ENCODE measurements around the gene OAS2.

Gene OAS2

DNA sequence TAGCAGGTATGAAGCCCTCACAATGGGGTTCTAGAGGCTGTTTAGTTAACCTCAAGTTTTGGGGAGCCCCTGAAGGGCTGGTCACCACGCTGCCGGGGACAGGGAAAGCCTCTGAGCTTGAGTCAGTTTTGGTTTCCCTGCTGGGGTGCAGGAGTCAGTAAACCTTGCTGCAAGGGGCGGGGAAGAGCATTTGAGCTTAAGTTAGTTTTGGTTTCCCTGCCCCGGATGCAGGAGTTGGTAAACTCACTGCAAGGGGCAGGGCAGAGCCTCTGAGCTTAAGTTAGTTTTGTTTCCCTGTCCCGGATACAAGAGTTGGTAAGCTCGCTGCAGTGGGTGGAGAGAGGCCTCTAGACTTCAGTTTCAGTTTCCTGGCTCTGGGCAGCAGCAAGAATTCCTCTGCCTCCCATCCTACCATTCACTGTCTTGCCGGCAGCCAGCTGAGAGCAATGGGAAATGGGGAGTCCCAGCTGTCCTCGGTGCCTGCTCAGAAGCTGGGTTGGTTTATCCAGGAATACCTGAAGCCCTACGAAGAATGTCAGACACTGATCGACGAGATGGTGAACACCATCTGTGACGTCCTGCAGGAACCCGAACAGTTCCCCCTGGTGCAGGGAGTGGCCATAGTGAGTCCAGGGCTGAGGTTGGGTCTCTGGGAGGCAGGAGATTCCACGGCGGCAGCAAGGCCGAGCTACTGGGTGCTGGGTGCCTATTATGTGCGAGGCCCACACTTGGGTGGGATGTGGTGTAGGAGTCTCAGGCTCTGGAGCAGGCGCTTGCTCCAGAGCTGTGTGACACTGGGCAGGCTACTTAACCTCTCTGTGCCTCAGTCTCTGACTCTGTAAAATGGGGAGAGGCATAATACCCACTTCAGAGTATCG, at the start of gene OAS2:
Gene OAS2 (plus strand): TSS at position 357 of the 878 bp plus-strand sequence. CDS start 90 bp downstream, at position 447.
- peak in 1 of 2 donors; percentile 33 for DNase-seq

- DNase-seq = no peak
These were observed 49.3 kb upstream of the OAS2 start for GRCh38 chr12:112928978-112929377.

DNA sequence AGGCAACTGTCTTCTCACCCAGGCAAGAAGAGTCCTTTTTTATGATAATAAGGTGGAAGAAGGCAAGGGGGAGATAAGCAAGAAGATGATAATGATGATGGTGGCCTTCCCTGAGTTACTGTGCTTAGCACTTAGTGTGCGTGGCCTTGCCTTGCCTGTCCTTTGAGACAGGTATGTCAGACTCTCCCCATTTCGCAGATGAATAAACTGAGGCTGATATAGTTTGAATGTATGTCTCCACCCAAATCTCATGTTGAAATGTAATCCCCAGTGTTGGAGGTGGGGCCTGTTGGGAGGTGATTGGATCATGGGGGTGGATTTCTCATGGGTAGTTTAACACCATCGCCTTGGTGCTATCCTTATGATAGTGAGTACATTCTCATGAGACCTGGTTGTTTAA, 48.6 kb upstream of the OAS2 start:
- DNase-seq = no peak

GRCh38 chr12:112930350-112930749, 48.0 kb upstream of the OAS2 start:
- DNase-seq = no peak

GRCh38 chr12:112932485-112933128, 45.7 kb upstream of the OAS2 start:
- DNase-seq = no peak

- no peak for DNase-seq
These were observed 45.2 kb upstream of the OAS2 start for GRCh38 chr12:112933129-112933505.

- no peak for DNase-seq
These were observed 42.1 kb upstream of the OAS2 start for GRCh38 chr12:112936264-112936663.

DNA sequence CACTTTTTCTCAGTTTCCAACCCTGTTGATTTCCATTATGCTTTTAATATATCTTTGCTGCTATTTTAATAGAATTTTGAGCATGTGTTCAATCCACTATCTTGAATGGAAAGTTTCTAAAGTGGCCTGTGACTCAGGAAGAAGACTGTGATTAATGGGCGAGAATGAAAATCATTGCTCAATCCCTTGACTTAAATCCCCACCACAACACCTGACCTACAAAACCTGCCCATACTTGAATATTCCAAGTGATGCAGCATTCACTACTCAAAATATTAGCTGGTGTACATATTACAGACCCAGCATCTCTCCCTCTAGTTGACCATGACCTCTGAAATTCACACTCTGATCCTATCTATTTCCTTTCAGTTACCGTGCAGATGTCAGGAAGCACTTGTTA, 41.4 kb upstream of the OAS2 start:
- no peak for DNase-seq

DNA sequence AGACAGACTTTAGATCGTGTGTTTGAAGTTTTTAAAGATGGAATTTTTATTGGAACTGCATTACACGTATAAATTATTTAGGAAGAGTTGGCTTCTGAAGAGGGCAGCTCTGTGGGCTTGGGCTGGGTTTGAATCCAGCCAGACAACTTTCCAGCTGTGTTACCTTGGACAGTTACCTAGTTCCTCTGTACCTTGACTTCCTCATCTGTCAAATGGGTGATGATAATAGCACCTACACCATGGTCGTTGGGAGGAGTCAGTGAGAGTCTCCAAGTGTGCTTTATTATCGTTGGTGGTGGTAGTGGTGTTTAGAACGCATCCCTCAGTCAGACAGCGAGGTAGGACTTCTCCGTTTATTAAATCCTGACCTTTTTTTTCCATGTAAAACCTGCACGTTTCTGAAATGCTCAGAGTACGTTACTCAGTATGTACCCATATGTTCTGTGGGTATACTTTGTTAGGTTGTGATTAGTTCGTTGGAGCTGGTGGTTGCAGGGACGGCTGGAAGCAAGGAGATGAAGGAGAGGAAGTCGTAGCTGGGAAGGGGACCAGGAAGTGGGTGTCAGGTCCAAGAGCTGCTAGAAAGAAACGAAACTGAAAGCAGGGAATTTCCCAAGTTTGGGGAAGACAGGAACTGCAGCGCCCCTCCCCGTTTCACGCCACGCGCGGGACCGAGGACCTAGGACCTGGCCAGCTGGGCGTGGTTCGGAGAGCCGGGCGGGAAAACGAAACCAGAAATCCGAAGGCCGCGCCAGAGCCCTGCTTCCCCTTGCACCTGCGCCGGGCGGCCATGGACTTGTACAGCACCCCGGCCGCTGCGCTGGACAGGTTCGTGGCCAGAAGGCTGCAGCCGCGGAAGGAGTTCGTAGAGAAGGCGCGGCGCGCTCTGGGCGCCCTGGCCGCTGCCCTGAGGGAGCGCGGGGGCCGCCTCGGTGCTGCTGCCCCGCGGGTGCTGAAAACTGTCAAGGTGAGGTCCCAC, 40.3 kb upstream of the OAS2 start, which contains the start of gene OAS3:
Gene OAS3 (plus strand): TSS at position 734 of the 979 bp plus-strand sequence. CDS start 57 bp downstream, at position 791.
- DNase-seq = peak; percentile 23 to 33

DNA sequence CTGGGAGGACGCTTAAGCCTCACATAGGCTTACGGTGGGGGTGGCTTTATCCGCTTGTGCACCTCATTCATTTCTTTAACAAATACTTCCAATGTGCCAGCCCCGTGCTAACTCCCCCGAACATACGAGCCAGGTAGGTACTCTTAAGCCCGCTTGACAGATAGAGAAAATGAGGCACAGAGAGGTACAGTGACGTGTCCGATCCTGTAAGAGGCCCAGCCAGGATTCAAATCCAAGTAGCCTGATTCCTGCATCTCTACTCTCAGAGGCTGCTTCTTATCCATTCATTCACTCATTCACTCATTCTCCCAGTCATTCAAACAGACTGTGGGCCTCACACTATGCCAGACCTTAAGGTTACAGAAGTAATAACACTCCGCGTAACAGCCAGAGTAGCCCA, 39.6 kb upstream of the OAS2 start:
- no peak for DNase-seq

DNA sequence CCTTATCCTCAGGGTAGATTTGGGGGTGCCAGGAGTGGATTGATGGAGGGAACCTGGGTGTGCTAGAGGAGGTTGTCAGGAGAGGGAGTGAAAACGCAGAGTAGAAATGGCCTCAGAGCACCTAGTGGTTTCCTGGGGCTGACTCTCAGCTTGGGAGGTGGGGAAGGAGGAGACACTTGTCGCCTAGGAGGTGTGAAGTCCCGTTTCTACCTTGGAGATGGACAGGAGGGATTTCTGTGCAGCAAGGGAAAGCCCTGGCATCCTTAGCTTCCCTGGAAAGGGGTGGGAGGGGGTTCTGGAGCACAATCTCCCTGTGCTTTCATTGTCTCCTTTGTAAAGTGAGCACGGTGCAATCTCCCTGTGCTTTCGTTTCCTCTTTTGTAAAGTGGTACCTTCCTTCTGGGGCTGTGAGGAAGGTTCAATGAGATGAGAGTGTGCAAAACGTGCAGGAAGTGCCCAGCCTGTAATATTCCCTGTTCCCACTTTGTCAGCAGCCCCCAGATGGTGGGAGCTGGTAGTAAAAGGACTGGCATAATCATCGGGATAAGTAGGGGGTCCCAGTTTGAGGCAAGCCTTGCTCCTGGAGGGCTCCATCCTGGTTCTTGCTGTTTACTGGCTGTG, 38.4 kb upstream of the OAS2 start:
- DNase-seq = no peak

GRCh38 chr12:112941528-112942335, 36.6 kb upstream of the OAS2 start:
- DNase-seq = no peak

- DNase-seq = no peak
These were observed 35.7 kb upstream of the OAS2 start for GRCh38 chr12:112942572-112942971.

GRCh38 chr12:112944024-112944690, 34.2 kb upstream of the OAS2 start:
- no peak for DNase-seq

- no peak for DNase-seq
These were observed 32.8 kb upstream of the OAS2 start for GRCh38 chr12:112945515-112945914.

DNA sequence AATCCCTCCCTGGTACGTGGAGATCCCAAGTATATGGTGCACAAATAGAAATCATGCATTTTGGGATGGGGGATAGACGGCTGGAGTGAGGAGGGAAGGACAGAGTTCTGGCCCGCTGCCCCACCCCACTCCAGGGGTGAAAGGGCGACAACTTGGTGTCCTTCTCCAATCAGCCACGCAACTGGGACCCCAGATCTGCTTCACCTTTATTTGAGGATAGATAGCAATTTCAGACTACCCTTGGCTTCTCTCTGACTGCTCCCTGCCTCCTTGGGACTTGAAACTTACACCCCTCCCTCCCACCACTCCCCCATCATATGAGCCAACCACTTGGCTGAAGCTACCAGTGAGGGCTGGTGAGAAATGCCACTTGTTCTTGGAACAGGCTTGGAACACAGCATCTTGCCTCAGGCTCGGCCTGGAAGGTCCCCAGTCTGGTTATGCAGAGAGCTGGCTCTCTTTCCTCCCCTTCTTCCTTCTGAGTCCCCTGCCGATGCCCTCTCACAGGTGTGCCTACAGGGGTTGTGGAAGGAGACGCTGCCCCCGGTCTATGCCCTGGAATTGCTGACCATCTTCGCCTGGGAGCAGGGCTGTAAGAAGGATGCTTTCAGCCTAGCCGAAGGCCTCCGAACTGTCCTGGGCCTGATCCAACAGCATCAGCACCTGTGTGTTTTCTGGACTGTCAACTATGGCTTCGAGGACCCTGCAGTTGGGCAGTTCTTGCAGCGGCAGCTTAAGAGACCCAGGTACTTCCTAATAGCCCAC, 31.9 kb upstream of the OAS2 start:
- DNase-seq = no peak

GRCh38 chr12:112947314-112947713, 31.0 kb upstream of the OAS2 start:
- no peak for DNase-seq

DNA sequence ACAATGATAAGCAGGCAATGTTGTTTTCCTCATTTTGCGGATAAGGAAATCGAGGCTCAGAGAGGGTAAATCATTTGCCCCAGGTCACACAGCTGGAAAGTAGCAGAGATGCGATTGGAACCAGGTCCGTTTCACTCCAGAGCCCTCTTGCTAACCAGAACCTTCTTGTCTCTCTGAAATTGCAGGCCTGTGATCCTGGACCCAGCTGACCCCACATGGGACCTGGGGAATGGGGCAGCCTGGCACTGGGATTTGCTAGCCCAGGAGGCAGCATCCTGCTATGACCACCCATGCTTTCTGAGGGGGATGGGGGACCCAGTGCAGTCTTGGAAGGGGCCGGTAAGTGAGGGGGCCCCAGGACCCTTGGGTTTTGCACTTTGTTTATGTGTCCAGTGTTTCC, 30.6 kb upstream of the OAS2 start:
- DNase-seq = no peak

DNA sequence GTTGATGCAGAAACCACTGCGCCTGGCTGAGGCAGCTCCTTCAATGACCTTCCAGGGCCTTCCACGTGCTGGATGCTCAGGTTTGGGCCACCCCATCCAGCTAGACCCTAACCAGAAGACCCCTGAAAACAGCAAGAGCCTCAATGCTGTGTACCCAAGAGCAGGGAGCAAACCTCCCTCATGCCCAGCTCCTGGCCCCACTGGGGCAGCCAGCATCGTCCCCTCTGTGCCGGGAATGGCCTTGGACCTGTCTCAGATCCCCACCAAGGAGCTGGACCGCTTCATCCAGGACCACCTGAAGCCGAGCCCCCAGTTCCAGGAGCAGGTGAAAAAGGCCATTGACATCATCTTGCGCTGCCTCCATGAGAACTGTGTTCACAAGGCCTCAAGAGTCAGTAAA, 29.5 kb upstream of the OAS2 start:
- no peak for DNase-seq

GRCh38 chr12:112950701-112951100, 27.6 kb upstream of the OAS2 start:
- DNase-seq = no peak
